Measurements from ENCODE around the gene GRAMD1C. TPM values are rescaled to one million over a fixed set of nuclear protein-coding genes. Genes with fewer than 3 reads are reported as not detected.
"Not testable (repeated sequence)": the region's sequence is repeated elsewhere in the genome, so short reads cannot be mapped to it uniquely, and the experiment has no call there.

GRAMD1C gene
- total and polyA plus RNA-seq, 9 donors: 0.35 to 10.7 (median 1.8) TPM

DNA sequence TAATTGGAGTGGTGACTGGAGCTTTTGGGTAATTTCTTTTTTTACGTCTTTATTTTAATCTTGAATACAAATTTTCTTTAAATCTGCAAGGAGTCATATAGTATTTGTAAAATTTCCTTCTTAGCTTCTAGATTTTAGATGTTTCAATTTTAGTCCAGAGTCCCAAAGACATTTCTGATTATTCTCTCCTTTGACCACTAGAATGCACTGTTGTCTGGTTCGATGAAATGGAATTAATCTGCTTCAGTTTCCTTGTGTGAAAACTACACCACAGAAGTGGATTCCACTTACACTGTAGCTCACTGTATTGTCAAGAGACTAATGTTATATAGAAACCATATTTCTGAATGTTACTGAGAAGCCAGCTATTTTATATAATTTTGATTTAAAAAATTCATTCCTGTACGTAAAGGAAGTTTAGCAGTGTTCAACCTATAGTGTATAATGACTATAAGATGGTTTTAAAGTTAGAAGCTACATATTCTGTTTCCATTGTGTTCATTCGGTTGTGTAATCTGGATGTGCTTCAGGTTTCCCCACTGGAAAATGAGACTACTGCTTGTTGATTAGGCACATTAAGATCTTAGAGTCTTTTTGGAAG is 6.1 kb downstream of the GRAMD1C start:
- H3K4me1 ChIP-seq (ENCODE audit: insufficient read depth): no peaks in the 10 kb centered on the region
- H3K27ac ChIP-seq: no peak overlapping the region
- H3K36me3 ChIP-seq: no peaks in the 10 kb centered on the region
- intact Hi-C loops (cut with DNase I): no loop called here
- no peaks in the 10 kb centered on the region for H3K9me3 ChIP-seq
- TF ChIP-seq POLR2A (IDR thresholded peaks at IDR 0.05) (no peak), EP300 (IDR thresholded peaks at IDR 0.05) (no peak)
- TF ChIP-seq, protein P1, sequence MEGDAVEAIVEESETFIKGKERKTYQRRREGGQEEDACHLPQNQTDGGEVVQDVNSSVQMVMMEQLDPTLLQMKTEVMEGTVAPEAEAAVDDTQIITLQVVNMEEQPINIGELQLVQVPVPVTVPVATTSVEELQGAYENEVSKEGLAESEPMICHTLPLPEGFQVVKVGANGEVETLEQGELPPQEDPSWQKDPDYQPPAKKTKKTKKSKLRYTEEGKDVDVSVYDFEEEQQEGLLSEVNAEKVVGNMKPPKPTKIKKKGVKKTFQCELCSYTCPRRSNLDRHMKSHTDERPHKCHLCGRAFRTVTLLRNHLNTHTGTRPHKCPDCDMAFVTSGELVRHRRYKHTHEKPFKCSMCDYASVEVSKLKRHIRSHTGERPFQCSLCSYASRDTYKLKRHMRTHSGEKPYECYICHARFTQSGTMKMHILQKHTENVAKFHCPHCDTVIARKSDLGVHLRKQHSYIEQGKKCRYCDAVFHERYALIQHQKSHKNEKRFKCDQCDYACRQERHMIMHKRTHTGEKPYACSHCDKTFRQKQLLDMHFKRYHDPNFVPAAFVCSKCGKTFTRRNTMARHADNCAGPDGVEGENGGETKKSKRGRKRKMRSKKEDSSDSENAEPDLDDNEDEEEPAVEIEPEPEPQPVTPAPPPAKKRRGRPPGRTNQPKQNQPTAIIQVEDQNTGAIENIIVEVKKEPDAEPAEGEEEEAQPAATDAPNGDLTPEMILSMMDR (IDR thresholded peaks at IDR 0.05): peak in 2 of 3 donors; percentile 12 to 32
- no peak overlapping the region for H3K4me3 ChIP-seq
- no peak for DNase-seq
- 51 to 54% (median 52%) methylated on average over 4 of the region's 4 CpGs for WGBS, 3 donors
- no peaks in the 10 kb centered on the region for H3K27me3 ChIP-seq

DNA sequence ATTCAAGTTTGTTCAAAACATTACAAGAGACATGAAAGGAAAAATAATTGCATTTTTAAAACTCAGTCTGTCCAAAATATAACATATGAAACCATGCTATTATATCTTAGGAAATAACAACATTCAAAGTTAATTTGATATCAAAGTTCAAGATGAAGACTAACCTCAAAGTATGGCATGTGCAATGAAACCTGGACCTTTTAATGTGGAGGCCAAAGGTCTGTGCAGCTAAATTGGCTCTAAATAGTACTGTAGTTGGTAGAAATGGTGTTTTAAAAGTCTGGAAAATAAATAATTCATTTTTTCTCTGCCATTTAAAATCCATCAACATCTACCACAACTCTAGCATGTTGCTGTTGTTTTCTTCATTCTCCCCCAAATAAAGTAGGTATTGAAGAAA is 8.7 kb downstream of the GRAMD1C start:
- H3K27ac ChIP-seq: no peak overlapping the region
- intact Hi-C loops (cut with DNase I): no loop called here
- no peaks in the 10 kb centered on the region for H3K4me1 ChIP-seq (ENCODE audit: insufficient read depth)
- no peak overlapping the region for H3K4me3 ChIP-seq
- no peaks in the 10 kb centered on the region for H3K27me3 ChIP-seq
- H3K9me3 ChIP-seq: no peaks in the 10 kb centered on the region
- H3K36me3 ChIP-seq: no peaks in the 10 kb centered on the region
- no peak for DNase-seq
- TF ChIP-seq, protein P1 (IDR thresholded peaks at IDR 0.05): no peak
- TF ChIP-seq EP300 (IDR thresholded peaks at IDR 0.05) (no peak), POLR2A (IDR thresholded peaks at IDR 0.05) (no peak)

DNA sequence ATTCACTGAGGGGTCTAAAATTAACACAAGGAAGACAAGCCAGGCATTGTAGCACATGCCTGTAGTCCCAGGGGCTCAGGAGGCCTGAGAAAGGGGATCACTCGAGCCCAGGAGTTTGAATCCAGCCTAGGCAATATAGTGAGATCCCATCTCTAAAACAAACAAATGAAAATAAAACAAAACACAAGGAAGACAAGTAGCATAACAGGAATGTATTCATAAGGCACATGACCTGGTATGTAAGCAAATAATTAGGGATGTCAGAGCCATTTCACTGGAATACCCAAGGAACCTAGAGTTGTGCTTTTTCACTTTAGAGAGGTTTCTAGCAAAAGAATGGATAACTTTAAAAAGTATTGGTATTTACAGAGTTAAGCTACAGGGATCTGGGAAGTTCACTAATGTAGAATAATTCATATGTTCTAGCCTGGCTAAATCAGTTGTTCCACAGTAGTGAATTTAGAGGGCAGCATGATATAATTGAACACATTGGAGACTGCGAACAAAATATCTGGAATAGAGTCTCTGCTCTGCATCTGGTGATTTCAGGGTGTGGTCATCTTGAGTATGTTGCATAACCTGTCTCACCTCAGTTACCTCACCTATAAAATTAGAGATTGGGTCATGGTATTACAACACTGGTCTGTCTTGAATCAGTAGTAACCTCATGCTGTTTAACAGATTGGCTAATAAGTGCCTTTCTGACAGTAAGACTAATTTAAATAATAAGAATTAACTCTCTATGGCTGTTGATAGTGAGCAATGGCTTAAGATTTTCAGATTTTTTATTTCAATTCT is 9.3 kb downstream of the GRAMD1C start:
- Histone ChIP-seq H3K27me3 (no peaks in the 10 kb centered on the region), H3K9me3 (no peaks in the 10 kb centered on the region), H3K27ac (no peak overlapping the region), H3K36me3 (no peaks in the 10 kb centered on the region), H3K4me3 (no peak overlapping the region), H3K4me1 (ENCODE audit: insufficient read depth) (no peaks in the 10 kb centered on the region)
- no peak for DNase-seq
- 78 to 86% (median 84%) methylated on average over 2 of the region's 2 CpGs for WGBS, 3 donors
- TF ChIP-seq EP300 (IDR thresholded peaks at IDR 0.05): no peak
- TF ChIP-seq POLR2A (IDR thresholded peaks at IDR 0.05): no peak
- TF ChIP-seq, protein P1 (IDR thresholded peaks at IDR 0.05): no peak
- intact Hi-C loops (cut with DNase I): no loop called here

DNA sequence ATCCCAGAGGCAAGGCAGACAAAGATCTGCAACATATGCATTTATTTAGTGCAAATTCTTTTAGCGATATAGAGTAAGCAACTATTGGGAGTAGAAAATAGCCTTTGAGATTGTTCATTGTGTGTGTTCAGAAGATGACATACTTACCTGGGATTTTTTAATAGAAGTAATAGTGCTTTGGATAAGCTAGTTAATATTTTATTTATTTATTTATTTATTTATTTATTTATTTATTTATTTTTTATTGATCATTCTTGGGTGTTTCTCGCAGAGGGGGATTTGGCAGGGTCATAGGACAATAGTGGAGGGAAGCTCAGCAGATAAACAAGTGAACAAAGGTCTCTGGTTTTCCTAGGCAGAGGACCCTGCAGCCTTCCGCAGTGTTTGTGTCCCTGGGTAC is 10.5 kb downstream of the GRAMD1C start:
- WGBS, 3 donors: 93 to 99% (median 95%) methylated on average over 3 of the region's 3 CpGs
- H3K27ac ChIP-seq; H3K9me3 ChIP-seq; H3K4me1 ChIP-seq (ENCODE audit: insufficient read depth); H3K4me3 ChIP-seq; intact Hi-C loops (cut with DNase I); DNase-seq; H3K27me3 ChIP-seq; H3K36me3 ChIP-seq: not testable (repeated sequence)

DNA sequence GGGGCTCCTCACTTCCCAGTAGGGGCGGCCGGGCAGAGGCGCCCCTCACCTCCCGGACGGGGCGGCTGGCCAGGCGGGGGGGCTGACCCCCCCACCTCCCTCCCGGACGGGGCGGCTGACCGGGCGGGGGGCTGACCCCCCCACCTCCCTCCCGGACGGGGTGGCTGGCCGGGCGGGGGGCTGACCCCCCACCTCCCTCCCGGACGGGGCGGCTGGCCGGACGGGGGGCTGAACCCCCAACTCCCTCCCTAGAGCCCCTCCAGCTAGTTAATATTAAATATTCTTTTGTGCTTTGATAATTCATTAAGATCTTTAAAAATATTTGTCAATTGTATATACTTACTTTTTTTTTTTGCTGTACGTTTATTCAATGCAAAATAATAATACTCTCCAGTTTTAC is 11.3 kb downstream of the GRAMD1C start:
- H3K27ac ChIP-seq; H3K9me3 ChIP-seq; H3K4me3 ChIP-seq; DNase-seq; H3K4me1 ChIP-seq (ENCODE audit: insufficient read depth); intact Hi-C loops (cut with DNase I); H3K27me3 ChIP-seq; H3K36me3 ChIP-seq: not testable (repeated sequence)
- WGBS, 3 donors: 89 to 94% (median 90%) methylated on average over 13 to 22 of the region's 22 CpGs

DNA sequence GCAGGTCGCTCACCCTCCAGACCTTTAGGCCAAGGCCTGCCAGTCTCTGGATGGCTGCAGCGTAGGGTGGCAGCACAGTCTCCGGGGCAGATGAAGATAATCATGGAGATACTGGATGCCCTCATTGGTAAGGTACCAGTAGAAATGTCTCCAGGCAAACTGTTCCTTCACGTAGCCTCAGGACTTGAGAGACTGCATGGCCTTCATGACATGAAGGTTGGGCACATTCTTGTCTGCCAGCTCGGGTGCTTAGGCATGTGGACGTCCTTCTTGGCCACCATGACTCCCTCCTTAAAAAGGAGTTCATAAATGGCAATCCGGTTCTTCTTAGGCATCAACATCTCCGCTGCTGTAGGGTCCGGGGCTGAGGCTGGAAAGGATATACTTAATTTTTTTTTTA is 11.8 kb downstream of the GRAMD1C start:
- WGBS, 3 donors: 87 to 92% (median 87%) methylated on average over 9 of the region's 9 CpGs
- H3K4me3 ChIP-seq; H3K9me3 ChIP-seq; intact Hi-C loops (cut with DNase I); H3K27ac ChIP-seq; H3K36me3 ChIP-seq; DNase-seq; H3K4me1 ChIP-seq (ENCODE audit: insufficient read depth); H3K27me3 ChIP-seq: not testable (repeated sequence)

Data from ovary (tissue), 9 donors.